IMR-90 (cell line): ENCODE measurements around the gene EPB41L5. TPM values are rescaled to one million over a fixed set of nuclear protein-coding genes. Genes with fewer than 3 reads are reported as not detected.

Experiments
- ATAC-seq: fragments of 200-7000 bp; cut with Tn5 transposase; 2 replicates; pipeline ENCODE4 v1.9.1; 2020; ENCODE audit warnings: low read depth, mild to moderate bottlenecking, moderate library complexity
- BruUV-seq: library from RNA; stranded (reverse); fragments of 400-500 nt; replicated peaks from 2 replicates; lab custom pipeline; 2021; lab: Mats Ljungman, UMichigan
- CTCF ChIA-PET: fragments of 300-600 bp; formaldehyde crosslinking; extraction: SDS; loops from one replicate; lab custom pipeline; 2021; ENCODE audit warnings: antibody characterized with exemption; lab: Yijun Ruan, JAX
- POLR2A ChIA-PET: fragments of 300-600 bp; sonication (Branson Sonifier 250); formaldehyde crosslinking; loops from one replicate; lab custom pipeline; 2022; ENCODE audit warnings: antibody characterized with exemption; ENCODE audit not compliant: unreplicated experiment; lab: Charles Lee
- DNase-seq: peaks from one replicate; pipeline ENCODE4 v3.0.0; 2013
- H2AFZ ChIP-seq: replicated peaks from 2 replicates; pipeline ENCODE3; 2013; ENCODE audit warnings: low read length, mild to moderate bottlenecking; ENCODE audit not compliant: poor library complexity
- H2AK5ac ChIP-seq: 2 replicates; pipeline ENCODE4 v1.6.1; 2013; ENCODE audit warnings: low read depth, low read length, inconsistent platforms
- H2AK9ac ChIP-seq: replicated peaks from 2 replicates; pipeline ENCODE3; 2013; ENCODE audit warnings: mild to moderate bottlenecking, low read depth, low read length, moderate library complexity; ENCODE audit not compliant: poor library complexity
- H2BK120ac ChIP-seq: 2 replicates; pipeline ENCODE4 v1.6.1; 2013; ENCODE audit warnings: low read depth, low read length, inconsistent platforms
- H2BK15ac ChIP-seq: 3 replicates; pipeline ENCODE4 v1.6.1; 2013; ENCODE audit warnings: low read depth, low read length, inconsistent platforms
- H2BK20ac ChIP-seq: 2 replicates; pipeline ENCODE4 v1.6.1; 2013; ENCODE audit warnings: low read depth, mild to moderate bottlenecking, inconsistent platforms, low read length, moderate library complexity
- H2BK5ac ChIP-seq: 2 replicates; pipeline ENCODE4 v1.6.1; 2013; ENCODE audit warnings: mild to moderate bottlenecking, low read depth, low read length, inconsistent platforms; ENCODE audit not compliant: poor library complexity, severe bottlenecking
- H3K14ac ChIP-seq: replicated peaks from 2 replicates; pipeline ENCODE4 v1.6.1; 2013; ENCODE audit warnings: low read depth, low read length, inconsistent platforms
- H3K18ac ChIP-seq: 2 replicates; pipeline ENCODE4 v1.6.1; 2013; ENCODE audit warnings: low read depth, low read length, control low read depth
- H3K23ac ChIP-seq: 2 replicates; pipeline ENCODE4 v1.6.1; 2013; ENCODE audit warnings: low read depth, low read length, inconsistent platforms
- H3K27ac ChIP-seq: 2 replicates; pipeline ENCODE4 v1.5.1; 2013; ENCODE audit warnings: mild to moderate bottlenecking, control low read depth, low read length; ENCODE audit not compliant: insufficient read depth
- H3K27me3 ChIP-seq: 2 replicates; pipeline ENCODE4 v1.6.1; 2013; ENCODE audit warnings: low read length; ENCODE audit not compliant: control insufficient read depth, insufficient read depth
- H3K36me3 ChIP-seq: 2 replicates; pipeline ENCODE4 v1.6.1; 2013; ENCODE audit warnings: low read length, mixed read lengths; ENCODE audit not compliant: control insufficient read depth, insufficient read depth
- H3K4ac ChIP-seq: 2 replicates; pipeline ENCODE4 v1.6.1; 2013; ENCODE audit warnings: low read depth, low read length, inconsistent platforms
- H3K4me1 ChIP-seq: 2 replicates; pipeline ENCODE4 v1.6.1; 2013; ENCODE audit warnings: low read length, mixed read lengths; ENCODE audit not compliant: control insufficient read depth, insufficient read depth
- H3K4me2 ChIP-seq: 2 replicates; pipeline ENCODE4 v1.6.1; 2013; ENCODE audit warnings: low read depth, mild to moderate bottlenecking, control low read depth, low read length, moderate library complexity
- H3K4me3 ChIP-seq: 2 replicates; pipeline ENCODE4 v1.5.1; 2013; ENCODE audit warnings: low read depth, mild to moderate bottlenecking, control low read depth, low read length, moderate library complexity; ENCODE audit not compliant: insufficient read depth
- H3K56ac ChIP-seq: 2 replicates; pipeline ENCODE4 v1.6.1; 2013; ENCODE audit warnings: low read length, inconsistent platforms; ENCODE audit not compliant: insufficient read depth; ENCODE audit errors: extremely low read depth
- H3K79me1 ChIP-seq, 2 experiments: 2 replicates each; pipeline ENCODE4 v1.6.1; 2013; ENCODE audit warnings: low read length in 2 of 2, inconsistent platforms in 1 of 2, low read depth in 1 of 2
- H3K9ac ChIP-seq: 2 replicates; pipeline ENCODE4 v1.6.1; 2013; ENCODE audit warnings: low read depth, low read length, control low read depth
- H3K9me1 ChIP-seq: 2 replicates; pipeline ENCODE4 v1.6.1; 2013; ENCODE audit warnings: low read length, inconsistent platforms; ENCODE audit not compliant: insufficient read depth
- H3K9me3 ChIP-seq: 2 replicates; pipeline ENCODE4 v1.6.1; 2013; ENCODE audit warnings: low read length; ENCODE audit not compliant: control insufficient read depth, insufficient read depth
- H4K20me1 ChIP-seq: 2 replicates; pipeline ENCODE4 v1.6.1; 2013; ENCODE audit warnings: low read length, inconsistent platforms; ENCODE audit not compliant: insufficient read depth
- H4K5ac ChIP-seq: 2 replicates; pipeline ENCODE4 v1.6.1; 2013; ENCODE audit warnings: mild to moderate bottlenecking, low read depth, low read length, control low read depth
- H4K8ac ChIP-seq, 2 experiments: 2 replicates each; pipeline ENCODE4 v1.6.1; 2013; ENCODE audit warnings: low read depth in 2 of 2, low read length in 2 of 2, control low read depth in 1 of 2, inconsistent platforms in 1 of 2
- H4K91ac ChIP-seq: 2 replicates; pipeline ENCODE4 v1.6.1; 2013; ENCODE audit warnings: low read depth, low read length, inconsistent platforms; ENCODE audit not compliant: insufficient read depth
- BHLHE40 ChIP-seq: fragments of 150-350 bp; IDR thresholded peaks from 2 replicates; pipeline ENCODE4 v1.6.1; 2016; ENCODE audit warnings: mild to moderate bottlenecking, low read depth, low read length
- CEBPB ChIP-seq: IDR thresholded peaks from 2 replicates; pipeline ENCODE4 v1.6.1; 2012; ENCODE audit warnings: low read depth, low read length, improper control_type of control experiment
- CHD1 ChIP-seq: IDR thresholded peaks from 2 replicates; pipeline ENCODE4 v1.6.1; 2012; ENCODE audit warnings: low read depth, low read length, improper control_type of control experiment
- ELK1 ChIP-seq: fragments of 150-350 bp; IDR thresholded peaks from 2 replicates; pipeline ENCODE4 v1.6.1; 2016; ENCODE audit warnings: low read depth, mild to moderate bottlenecking, low read length, moderate library complexity, borderline replicate concordance
- FOS ChIP-seq: fragments of 150-350 bp; IDR thresholded peaks from 2 replicates; pipeline ENCODE4 v1.6.1; 2016; ENCODE audit warnings: low read depth, low read length
- MAZ ChIP-seq: IDR thresholded peaks from 2 replicates; pipeline ENCODE4 v1.6.1; 2012; ENCODE audit warnings: low read depth, mild to moderate bottlenecking, low read length, improper control_type of control experiment, moderate library complexity, borderline replicate concordance
- MXI1 ChIP-seq: IDR thresholded peaks from 2 replicates; pipeline ENCODE4 v1.6.1; 2012; ENCODE audit warnings: low read depth, mild to moderate bottlenecking, low read length, moderate library complexity, borderline replicate concordance
- NFE2L2 ChIP-seq: fragments of 150-350 bp; IDR thresholded peaks from 2 replicates; pipeline ENCODE4 v1.6.1; 2016; ENCODE audit warnings: low read depth, mild to moderate bottlenecking, low read length
- POLR2A ChIP-seq: IDR thresholded peaks from 2 replicates; pipeline ENCODE4 v1.6.1; 2012; ENCODE audit warnings: mild to moderate bottlenecking, low read depth, low read length
- RAD21 ChIP-seq: IDR thresholded peaks from 2 replicates; pipeline ENCODE4 v1.6.1; 2012; ENCODE audit warnings: low read length, improper control_type of control experiment
- RCOR1 ChIP-seq: IDR thresholded peaks from 2 replicates; pipeline ENCODE4 v1.6.1; 2012; ENCODE audit warnings: mild to moderate bottlenecking, low read length, improper control_type of control experiment; ENCODE audit not compliant: insufficient replicate concordance
- RFX5 ChIP-seq: IDR thresholded peaks from 2 replicates; pipeline ENCODE4 v1.8.0; 2012; ENCODE audit warnings: low read depth, mild to moderate bottlenecking, low read length, moderate library complexity
- SMC3 ChIP-seq: fragments of 150-350 bp; IDR thresholded peaks from 2 replicates; pipeline ENCODE4 v1.6.1; 2016; ENCODE audit warnings: low read depth, mild to moderate bottlenecking, antibody characterized with exemption, low read length, moderate library complexity
- USF2 ChIP-seq: fragments of 150-350 bp; IDR thresholded peaks from 2 replicates; pipeline ENCODE4 v1.6.1; 2017; ENCODE audit warnings: mild to moderate bottlenecking, antibody characterized with exemption, low read length, low read depth
- whole genome bisulfite sequencing, 2 experiments: methylation state at CpG; one replicate each; pipeline versions ENCODE4 v1.1.5 to v1.1.7; 2013; ENCODE audit warnings: missing lambda C conversion rate in 2 of 2; ENCODE audit not compliant: insufficient read length in 1 of 2; ENCODE audit errors: extremely low coverage in 2 of 2; 5-methylcytosine and 5-hydroxymethylcytosine counted together
- dilution Hi-C: fragments of 300-500 bp; cut with HindIII; formaldehyde crosslinking; loops from one replicate; pipeline ENCODE4 v1.14.3; 2018; ENCODE audit warnings: low sequenced_read_pairs; ENCODE audit not compliant: unreplicated experiment
- in situ Hi-C: fragments of 300-500 bp; cut with MboI; formaldehyde crosslinking; loops from 3 replicates; pipeline ENCODE4 v1.14.3; 2019; ENCODE audit warnings: low sequenced_read_pairs, inconsistent platforms, mixed read lengths
- intact Hi-C: fragments of 100-400 bp; cut with micrococcal nuclease; formaldehyde crosslinking; loops from 2 replicates; pipeline ENCODE4 v1.10.0; 2022
- polyA plus RNA-seq, 3 experiments: library from polyadenylated mRNA; depleted of rRNA; stranded (reverse); fragments of >200 nt; gene quantifications; 2 replicates each; pipeline ENCODE4 v1.2.3, GENCODE V29; 2012; ENCODE audit warnings: low replicate concordance in 1 of 3
- total RNA-seq: library from RNA; depleted of rRNA; stranded (reverse); fragments of >200 nt; gene quantifications from 2 replicates; pipeline ENCODE4 v1.2.3, GENCODE V29; 2012
- TF ChIP-seq, protein P1 (sequence below): conservative IDR thresholded peaks from 2 replicates; pipeline ENCODE4 v1.5.1; 2012; ENCODE audit warnings: mild to moderate bottlenecking, low read depth, low read length, improper control_type of control experiment

The EPB41L5 gene
- total and polyA plus RNA-seq, 2 of the 4 experiments (the other 2 are of a cell fraction) = 5.1 to 10.6 TPM

DNA sequence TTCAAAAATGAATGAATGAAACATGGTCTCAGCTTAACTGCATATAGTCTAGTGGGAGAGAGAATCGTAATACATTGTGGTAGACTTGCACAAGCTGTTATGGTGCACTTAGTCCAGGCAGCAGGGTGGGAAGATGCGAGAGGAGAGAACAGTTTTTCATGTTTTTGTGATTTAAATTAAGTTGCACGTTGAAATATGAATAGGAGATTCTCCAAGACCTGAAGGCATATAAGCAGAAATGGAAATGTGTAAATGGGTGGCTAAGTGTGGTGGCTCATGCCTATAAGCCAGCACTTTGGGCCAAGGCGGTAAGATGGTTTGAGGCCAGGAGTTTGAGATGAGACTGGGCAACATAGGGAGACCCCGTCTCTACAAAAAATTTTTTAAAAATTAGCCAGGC is 149.8 kb downstream of the EPB41L5 start:
- Histone ChIP-seq H3K27ac (no peak overlapping the region), H4K5ac (no peak overlapping the region), H2AK5ac (no peak overlapping the region), H3K4ac (no peak overlapping the region), H3K23ac (no peak overlapping the region), H3K4me3 (no peak overlapping the region), H3K79me1 (no peaks in the 10 kb centered on the region), H2BK5ac (no peak overlapping the region), H3K14ac (no peak overlapping the region), H2BK15ac (no peak overlapping the region), H3K4me2 (no peak overlapping the region), H3K27me3 (no peaks in the 10 kb centered on the region), H3K4me1 (no peaks in the 10 kb centered on the region), H3K56ac (no peak overlapping the region), H3K9me1 (0 out of 2 replicates have a peak, but pooled peaks cover 2% of the 10 kb centered on the region), H3K18ac (no peak overlapping the region), H2BK120ac (no peak overlapping the region), H2AK9ac (no peak overlapping the region), H4K91ac (no peak overlapping the region), H3K36me3 (0 out of 2 replicates have a peak, but pooled peaks cover 1% of the 10 kb centered on the region), H3K9me3 (no peaks in the 10 kb centered on the region), H4K8ac (no peak overlapping the region), H2BK20ac (no peak overlapping the region), H2AFZ (no peak overlapping the region), H4K20me1 (no peaks in the 10 kb centered on the region), H3K9ac (no peak overlapping the region)
- dilution Hi-C loops (no loop called here), intact Hi-C loops (no loop called here), in situ Hi-C loops (no loop called here)
- DNase-seq (no peak), ATAC-seq (no peak)
- no TSS peak for BruUV-seq
- ChIA-PET POLR2A (no interaction called here), CTCF (no interaction called here)
- TF ChIP-seq RFX5 = no peak
- no peak for TF ChIP-seq POLR2A
- TF ChIP-seq, protein P1, sequence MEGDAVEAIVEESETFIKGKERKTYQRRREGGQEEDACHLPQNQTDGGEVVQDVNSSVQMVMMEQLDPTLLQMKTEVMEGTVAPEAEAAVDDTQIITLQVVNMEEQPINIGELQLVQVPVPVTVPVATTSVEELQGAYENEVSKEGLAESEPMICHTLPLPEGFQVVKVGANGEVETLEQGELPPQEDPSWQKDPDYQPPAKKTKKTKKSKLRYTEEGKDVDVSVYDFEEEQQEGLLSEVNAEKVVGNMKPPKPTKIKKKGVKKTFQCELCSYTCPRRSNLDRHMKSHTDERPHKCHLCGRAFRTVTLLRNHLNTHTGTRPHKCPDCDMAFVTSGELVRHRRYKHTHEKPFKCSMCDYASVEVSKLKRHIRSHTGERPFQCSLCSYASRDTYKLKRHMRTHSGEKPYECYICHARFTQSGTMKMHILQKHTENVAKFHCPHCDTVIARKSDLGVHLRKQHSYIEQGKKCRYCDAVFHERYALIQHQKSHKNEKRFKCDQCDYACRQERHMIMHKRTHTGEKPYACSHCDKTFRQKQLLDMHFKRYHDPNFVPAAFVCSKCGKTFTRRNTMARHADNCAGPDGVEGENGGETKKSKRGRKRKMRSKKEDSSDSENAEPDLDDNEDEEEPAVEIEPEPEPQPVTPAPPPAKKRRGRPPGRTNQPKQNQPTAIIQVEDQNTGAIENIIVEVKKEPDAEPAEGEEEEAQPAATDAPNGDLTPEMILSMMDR = no peak
- TF ChIP-seq SMC3 = no peak
- TF ChIP-seq RAD21 = no peak
- TF ChIP-seq FOS = no peak
- TF ChIP-seq ELK1 = no peak
- no peak for TF ChIP-seq NFE2L2
- TF ChIP-seq RCOR1 = no peak
- no peak for TF ChIP-seq USF2
- no peak for TF ChIP-seq MAZ
- no peak for TF ChIP-seq CHD1
- TF ChIP-seq CEBPB = no peak
- TF ChIP-seq MXI1 = no peak
- no peak for TF ChIP-seq BHLHE40
- WGBS, 2 experiments = 88% methylated on average over 2 of the region's 5 CpGs; no CpG with 5 or more reads in 1 of the 2 experiments
